ENCODE measurements around the gene TRIM17.

Gene TRIM17

GRCh38 chr1:228400692-228401454, 15.8 kb downstream of the TRIM17 start:
- no peak for DNase-seq

- DNase-seq: no peak
Observed at GRCh38 chr1:228400237-228400651, 16.4 kb downstream of the TRIM17 start.

GRCh38 chr1:228399531-228400236, 17.0 kb downstream of the TRIM17 start:
- no peak for DNase-seq

GRCh38 chr1:228398741-228399461, 17.8 kb downstream of the TRIM17 start:
- no peak for DNase-seq

DNA sequence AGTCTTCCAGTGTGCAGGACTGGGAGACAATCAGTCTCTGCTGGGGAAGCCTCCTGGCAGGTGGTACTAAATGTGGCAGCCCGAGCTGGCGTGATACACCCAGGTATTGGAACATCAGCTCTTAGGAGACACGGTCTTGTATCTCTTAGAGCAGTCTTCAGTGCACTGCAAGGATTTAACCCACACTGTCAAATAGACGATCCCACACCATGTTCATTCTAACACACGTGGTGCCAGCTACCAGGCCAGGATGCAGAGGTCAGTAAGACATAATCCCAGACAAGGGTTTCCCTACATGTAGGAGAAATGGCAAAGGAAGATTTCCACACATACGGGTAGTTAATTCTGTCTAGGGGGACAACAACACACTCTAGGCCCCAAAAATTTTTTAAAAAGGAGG, 18.7 kb downstream of the TRIM17 start:
- no peak for DNase-seq

DNA sequence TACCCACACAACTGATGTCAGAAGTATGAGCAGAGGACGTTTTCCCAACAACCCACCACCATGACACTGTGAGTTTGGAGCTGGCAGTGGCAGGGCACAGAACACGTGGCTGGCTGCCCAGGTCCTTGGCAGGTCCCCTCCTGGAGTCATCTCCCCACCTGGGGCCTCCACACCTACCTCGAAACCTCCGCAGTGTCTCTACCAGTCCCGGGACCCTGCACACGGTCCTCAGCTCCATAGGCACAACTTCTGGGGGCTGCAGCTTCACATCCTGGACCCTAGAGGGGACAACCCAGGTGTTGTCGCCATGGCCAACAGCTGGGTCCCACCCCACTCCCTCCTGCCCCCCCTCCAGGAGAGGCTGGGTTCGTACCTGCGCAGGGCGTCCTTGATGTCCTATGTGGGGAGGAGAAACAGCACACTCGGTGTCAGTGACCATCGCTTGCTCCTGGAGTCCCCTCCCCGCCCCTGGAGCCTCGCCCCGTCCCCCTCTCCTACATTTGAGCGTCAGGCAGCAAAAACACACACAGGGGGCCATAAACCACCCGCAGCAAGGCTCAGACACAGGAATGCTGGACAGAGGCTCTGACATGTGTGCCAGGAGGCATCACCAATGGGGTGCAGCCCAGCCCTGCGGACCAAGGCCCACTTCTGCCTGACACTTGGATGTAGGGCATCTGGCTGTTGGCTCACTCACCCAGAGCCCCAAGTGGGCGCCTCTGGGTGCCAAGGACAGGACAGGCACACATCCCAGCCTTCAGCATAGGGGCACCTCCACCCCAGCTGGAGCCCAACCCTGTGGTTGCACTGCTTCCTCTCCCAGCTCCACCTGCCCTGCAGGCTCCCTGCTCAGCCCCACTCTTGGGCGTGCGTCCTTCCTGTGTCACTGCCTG, 19.6 kb downstream of the TRIM17 start:
- no peak for DNase-seq

GRCh38 chr1:228394571-228395394, 21.9 kb downstream of the TRIM17 start:
- no peak for DNase-seq

- DNase-seq: no peak
Observed at GRCh38 chr1:228393811-228394570, 22.7 kb downstream of the TRIM17 start.

GRCh38 chr1:228393268-228393701, 23.4 kb downstream of the TRIM17 start:
- DNase-seq: peak; percentile 33

DNA sequence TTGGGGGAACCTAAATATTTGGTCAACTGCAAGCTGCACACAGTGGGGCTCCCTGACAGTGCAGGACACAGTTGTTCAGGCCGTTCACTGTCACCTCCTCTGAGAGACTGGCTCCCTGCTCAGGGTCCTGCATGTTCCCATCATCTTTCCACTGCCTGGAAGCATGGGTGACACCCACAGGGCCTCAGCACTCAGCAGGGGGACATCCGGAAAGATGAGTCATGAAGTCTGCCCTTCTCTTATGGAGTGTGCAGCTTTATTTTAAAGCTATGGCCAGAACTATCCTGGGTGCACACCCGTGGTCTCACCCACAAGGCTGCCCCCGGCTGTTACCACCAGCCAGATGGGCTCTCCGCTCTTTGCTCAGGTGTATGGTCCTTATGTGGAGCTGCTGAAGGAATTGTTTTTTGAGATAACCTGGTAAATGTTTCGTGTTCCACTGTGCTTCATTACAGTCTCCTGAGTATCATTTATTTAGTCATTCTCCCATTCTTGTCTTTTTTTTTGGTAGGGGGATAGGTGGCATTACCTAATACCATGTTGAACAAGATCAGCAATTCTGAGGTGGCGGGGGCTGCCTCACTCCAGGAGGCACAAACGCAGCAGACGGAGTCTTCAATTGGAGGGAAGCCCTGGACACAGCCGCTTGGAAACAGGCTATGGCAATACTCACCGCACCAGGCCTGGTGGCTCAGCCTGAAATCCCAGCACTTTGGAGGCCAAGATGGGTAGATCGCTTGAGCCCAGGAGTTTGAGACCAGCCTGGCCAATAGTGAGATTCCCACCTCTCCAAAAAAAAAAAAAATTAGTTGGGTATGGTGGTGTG, 24.3 kb downstream of the TRIM17 start:
- no peak for DNase-seq

DNA sequence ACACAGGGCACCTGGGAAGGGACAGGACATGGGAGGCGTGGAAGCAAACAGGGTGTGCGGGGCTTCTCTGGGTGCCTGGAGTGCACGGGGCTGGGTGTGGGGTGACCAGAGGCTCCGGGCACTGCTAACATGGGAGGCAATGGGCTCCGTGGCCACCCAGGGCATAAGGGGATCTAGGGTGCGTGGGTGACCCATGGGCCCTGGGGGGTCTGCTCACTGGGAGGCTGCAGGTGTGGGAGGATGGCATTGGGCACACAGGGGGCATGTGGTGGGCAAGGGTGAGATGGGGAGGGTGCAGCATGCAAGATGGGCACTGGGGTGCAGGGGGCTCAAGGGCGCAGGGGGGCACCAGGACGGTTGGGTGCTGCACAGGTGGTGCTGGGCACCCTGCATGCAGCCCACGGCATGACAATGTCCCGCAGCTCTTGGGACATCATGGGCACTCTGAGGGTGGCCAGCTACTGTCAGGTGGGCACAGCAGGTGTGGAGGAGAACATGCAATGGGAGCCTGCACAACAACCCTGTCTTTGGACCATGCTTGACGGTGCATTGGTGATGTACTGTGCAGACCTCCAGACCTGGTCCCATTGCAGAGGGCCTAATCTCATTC, 25.1 kb downstream of the TRIM17 start:
- DNase-seq: no peak

DNA sequence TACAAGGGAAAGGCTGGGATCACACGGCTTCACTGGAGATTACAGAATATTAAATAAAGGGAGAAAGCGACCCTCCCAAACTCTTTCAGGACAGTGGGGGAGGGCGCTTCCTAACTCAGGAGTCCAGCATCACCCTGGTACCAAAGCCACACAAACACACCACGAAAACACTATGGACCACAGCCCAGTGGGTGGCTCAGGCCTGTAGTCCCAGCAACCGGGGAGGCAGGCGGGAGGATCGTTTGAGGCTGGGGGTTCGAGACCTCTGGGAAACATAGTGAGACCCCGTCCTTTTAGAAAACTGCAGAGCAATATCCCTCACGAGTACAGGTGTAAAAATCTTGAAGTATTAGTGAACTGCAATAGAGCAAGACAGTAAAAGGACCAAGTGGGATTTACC, 26.0 kb downstream of the TRIM17 start:
- DNase-seq: no peak

- DNase-seq: no peak
Observed at GRCh38 chr1:228387321-228387720, 29.3 kb downstream of the TRIM17 start.

DNA sequence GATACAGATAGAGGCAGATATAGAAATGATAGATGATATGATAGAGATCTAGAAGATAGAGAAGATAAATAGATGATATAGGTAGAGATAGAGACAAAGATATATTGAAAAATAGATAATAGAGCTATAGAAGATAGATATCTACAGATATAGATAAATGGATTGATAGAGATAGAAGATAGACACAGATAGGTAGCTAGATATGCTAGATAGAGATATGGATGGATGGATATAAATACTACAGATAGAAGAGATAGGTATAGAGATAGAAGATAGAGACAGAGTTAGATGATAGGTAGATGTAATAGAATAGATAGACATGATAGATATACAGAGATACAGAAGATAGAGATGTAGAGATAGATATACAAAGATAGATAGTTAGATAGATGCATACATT, 31.4 kb downstream of the TRIM17 start:
- no peak for DNase-seq

- no peak for DNase-seq
Observed at GRCh38 chr1:228383773-228384172, 32.9 kb downstream of the TRIM17 start.

DNA sequence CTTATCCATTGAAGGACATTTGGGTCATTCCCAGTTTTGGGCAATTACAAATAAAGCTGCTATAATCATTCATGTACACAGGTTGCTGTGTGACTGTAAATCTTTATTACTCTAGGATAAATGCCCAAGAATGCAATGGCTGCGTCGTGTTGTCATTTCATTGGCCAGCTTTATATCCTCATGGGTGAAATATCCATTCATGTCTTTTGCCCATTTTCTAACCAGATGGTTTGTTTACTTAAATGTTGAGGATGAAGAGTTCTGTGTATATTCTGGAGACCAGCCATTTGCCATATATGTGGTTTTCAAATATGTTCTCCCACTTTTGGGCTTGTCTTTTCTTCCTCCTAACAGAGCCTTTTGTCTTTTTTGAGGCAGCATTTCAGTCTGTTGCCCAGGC, 35.3 kb downstream of the TRIM17 start:
- DNase-seq: peak; percentile 6

DNA sequence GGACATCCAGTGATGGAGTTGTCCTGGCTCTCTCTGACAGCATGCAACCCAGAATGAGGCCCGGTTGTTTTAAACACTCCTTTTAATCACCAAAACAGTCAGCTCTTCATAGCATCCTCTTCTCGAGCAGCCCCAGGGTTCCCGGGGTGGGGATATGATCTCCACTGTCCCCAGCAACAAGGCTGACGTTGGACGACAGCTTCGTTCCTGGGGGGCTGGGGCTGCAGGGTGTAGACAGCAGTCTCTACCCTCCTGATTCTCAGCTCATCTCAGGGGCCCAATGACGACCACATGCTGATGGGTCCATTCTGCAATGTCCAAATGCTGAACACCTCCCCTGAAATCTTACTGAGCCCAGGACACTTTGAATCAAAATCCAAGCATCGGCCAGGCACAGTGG, 37.0 kb downstream of the TRIM17 start:
- no peak for DNase-seq

DNA sequence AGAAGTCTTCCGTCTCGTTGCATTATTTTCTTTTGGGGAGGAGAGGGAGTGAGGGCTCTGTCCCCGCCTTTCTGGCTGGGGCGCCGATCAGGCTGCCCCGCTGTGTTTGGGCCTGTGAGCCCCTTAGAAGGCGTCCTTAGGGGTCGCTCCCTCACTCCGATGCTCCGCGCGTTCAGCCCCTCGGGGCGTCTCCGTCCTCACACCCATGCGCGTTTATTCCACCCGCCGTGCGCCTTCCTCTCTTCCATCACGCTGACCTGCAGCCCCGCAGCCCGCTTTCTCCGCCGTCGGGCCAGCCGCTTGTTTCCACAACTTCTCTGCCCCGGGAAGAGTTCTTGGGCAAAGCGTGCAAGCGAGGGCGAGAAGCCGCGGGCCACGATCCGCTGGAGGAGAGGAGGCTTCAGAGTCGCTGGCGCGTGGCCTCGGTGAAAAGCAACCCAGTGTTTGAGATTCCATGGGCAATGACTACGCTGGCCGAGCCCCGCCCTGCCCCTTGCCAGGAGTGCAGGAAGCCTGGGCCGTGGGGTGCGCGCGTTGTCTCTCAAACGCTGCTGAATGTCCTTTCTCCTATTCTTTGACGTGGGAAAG, 37.7 kb downstream of the TRIM17 start:
- DNase-seq: no peak
